ENCODE measurements around the gene RCAN1.
A peak's percentile ranks its signal among the peaks of the same experiment; 100 is the strongest.

Gene RCAN1

GRCh38 chr21:34536820-34537219 is 78.1 kb downstream of the RCAN1 start:
- Histone ChIP-seq H3K4me2 (ENCODE audit: low read length) (peak overlapping the region; percentile 28), H3K18ac (ENCODE audit: low read length) (no peak overlapping the region), H3K36me3 (ENCODE audit: control insufficient read depth in 1 of 2, insufficient read depth in 2 of 2, low read length in 2 of 2) (no peaks in the 10 kb centered on the region), H3K23ac (ENCODE audit: low read length) (no peak overlapping the region), H3K27ac (ENCODE audit: low read depth, low read length) (peak overlapping the region; percentile 82), H3K4ac (ENCODE audit: low read depth, low read length) (no peak overlapping the region), H2AFZ (ENCODE audit: insufficient read depth, low read length, poor library complexity) (no peak overlapping the region), H4K12ac (ENCODE audit: low read depth, low read length) (no peak overlapping the region), H3K4me3 (ENCODE audit: low read depth, low read length) (no peak overlapping the region), H3K4me1 (ENCODE audit: control insufficient read depth in 1 of 2, insufficient read depth in 2 of 2, low read length in 2 of 2) (peaks cover 4 to 16% of the 10 kb centered on the region in 2 experiments), H2AK5ac (ENCODE audit: low read length) (no peak overlapping the region), H4K91ac (ENCODE audit: low read depth, low read length) (no peak overlapping the region), H3K79me2 (ENCODE audit: control insufficient read depth, insufficient read depth, low read length, poor library complexity) (no peaks in the 10 kb centered on the region), H2BK120ac (ENCODE audit: insufficient read depth, low read length, poor library complexity) (peak overlapping the region; percentile 39), H2BK12ac (ENCODE audit: low read length) (no peak overlapping the region), H4K8ac (ENCODE audit: low read depth, low read length) (no peak overlapping the region), H3K9ac (ENCODE audit: low read length) (no peak overlapping the region), H3K14ac (ENCODE audit: low read length) (no peak overlapping the region), H3K27me3 (ENCODE audit: insufficient read depth, low read length) (no peaks in the 10 kb centered on the region), H2BK5ac (ENCODE audit: low read depth, low read length, poor library complexity) (peak overlapping the region; percentile 23), H3K9me3 (ENCODE audit: insufficient read depth, low read depth, low read length) (peaks cover 2% of the 10 kb centered on the region), H3K79me1 (ENCODE audit: low read length) (peaks cover 21% of the 10 kb centered on the region)
- DNase-seq, result peak; percentile 48 to 86
- WGBS (ENCODE audit: extremely low coverage, insufficient coverage, insufficient read length), result no CpG with 5 or more reads among the region's 2 CpGs

GRCh38 chr21:34536311-34536710 is 78.6 kb downstream of the RCAN1 start:
- Histone ChIP-seq H2AFZ (ENCODE audit: insufficient read depth, low read length, poor library complexity) (no peak overlapping the region), H3K23ac (ENCODE audit: low read length) (no peak overlapping the region), H3K4me1 (ENCODE audit: control insufficient read depth in 1 of 2, insufficient read depth in 2 of 2, low read length in 2 of 2) (peaks cover 4 to 16% of the 10 kb centered on the region in 2 experiments), H2BK5ac (ENCODE audit: low read depth, low read length, poor library complexity) (peak overlapping the region; percentile 23), H3K36me3 (ENCODE audit: control insufficient read depth in 1 of 2, insufficient read depth in 2 of 2, low read length in 2 of 2) (no peaks in the 10 kb centered on the region), H3K14ac (ENCODE audit: low read length) (peak overlapping the region; percentile 2), H4K12ac (ENCODE audit: low read depth, low read length) (no peak overlapping the region), H3K79me2 (ENCODE audit: control insufficient read depth, insufficient read depth, low read length, poor library complexity) (no peaks in the 10 kb centered on the region), H3K4ac (ENCODE audit: low read depth, low read length) (no peak overlapping the region), H3K27ac (ENCODE audit: low read depth, low read length) (peak overlapping the region; percentile 82), H3K18ac (ENCODE audit: low read length) (peak overlapping the region; percentile 48), H2BK120ac (ENCODE audit: insufficient read depth, low read length, poor library complexity) (peak overlapping the region; percentile 12), H3K27me3 (ENCODE audit: insufficient read depth, low read length) (no peaks in the 10 kb centered on the region), H2BK12ac (ENCODE audit: low read length) (peak overlapping the region; percentile 5), H4K91ac (ENCODE audit: low read depth, low read length) (peak overlapping the region; percentile 17), H3K4me2 (ENCODE audit: low read length) (peak overlapping the region; percentile 28), H4K8ac (ENCODE audit: low read depth, low read length) (no peak overlapping the region), H3K9me3 (ENCODE audit: insufficient read depth, low read depth, low read length) (peaks cover 2% of the 10 kb centered on the region), H3K9ac (ENCODE audit: low read length) (no peak overlapping the region), H3K79me1 (ENCODE audit: low read length) (peaks cover 21% of the 10 kb centered on the region), H2AK5ac (ENCODE audit: low read length) (no peak overlapping the region), H3K4me3 (ENCODE audit: low read depth, low read length) (no peak overlapping the region)
- no CpG with 5 or more reads among the region's 8 CpGs for WGBS (ENCODE audit: extremely low coverage, insufficient coverage, insufficient read length)
- peak; percentile 36 to 62 for DNase-seq

GRCh38 chr21:34535886-34536285 is 79.0 kb downstream of the RCAN1 start:
- H4K8ac ChIP-seq (ENCODE audit: low read depth, low read length), result no peak overlapping the region
- H3K27me3 ChIP-seq (ENCODE audit: insufficient read depth, low read length), result no peaks in the 10 kb centered on the region
- no peak overlapping the region for H2AFZ ChIP-seq (ENCODE audit: insufficient read depth, low read length, poor library complexity)
- no peak overlapping the region for H3K4ac ChIP-seq (ENCODE audit: low read depth, low read length)
- H4K12ac ChIP-seq (ENCODE audit: low read depth, low read length), result no peak overlapping the region
- H3K9ac ChIP-seq (ENCODE audit: low read length), result no peak overlapping the region
- no peak overlapping the region for H2AK5ac ChIP-seq (ENCODE audit: low read length)
- peaks cover 2% of the 10 kb centered on the region for H3K9me3 ChIP-seq (ENCODE audit: insufficient read depth, low read depth, low read length)
- no peak overlapping the region for H3K18ac ChIP-seq (ENCODE audit: low read length)
- H3K79me1 ChIP-seq (ENCODE audit: low read length), result peaks cover 21% of the 10 kb centered on the region
- peaks cover 4 to 16% of the 10 kb centered on the region in 2 experiments for H3K4me1 ChIP-seq (ENCODE audit: control insufficient read depth in 1 of 2, insufficient read depth in 2 of 2, low read length in 2 of 2)
- H3K4me2 ChIP-seq (ENCODE audit: low read length), result peak overlapping the region; percentile 28
- no peak overlapping the region for H2BK120ac ChIP-seq (ENCODE audit: insufficient read depth, low read length, poor library complexity)
- no peak overlapping the region for H2BK12ac ChIP-seq (ENCODE audit: low read length)
- peak overlapping the region; percentile 82 for H3K27ac ChIP-seq (ENCODE audit: low read depth, low read length)
- no peaks in the 10 kb centered on the region for H3K36me3 ChIP-seq (ENCODE audit: control insufficient read depth in 1 of 2, insufficient read depth in 2 of 2, low read length in 2 of 2)
- no peaks in the 10 kb centered on the region for H3K79me2 ChIP-seq (ENCODE audit: control insufficient read depth, insufficient read depth, low read length, poor library complexity)
- peak in 1 of 2 donors; percentile 71 for DNase-seq
- H3K4me3 ChIP-seq (ENCODE audit: low read depth, low read length), result no peak overlapping the region
- no peak overlapping the region for H3K23ac ChIP-seq (ENCODE audit: low read length)
- WGBS (ENCODE audit: extremely low coverage, insufficient coverage, insufficient read length), result no CpG with 5 or more reads among the region's 3 CpGs
- no peak overlapping the region for H4K91ac ChIP-seq (ENCODE audit: low read depth, low read length)
- H3K14ac ChIP-seq (ENCODE audit: low read length), result no peak overlapping the region
- peak overlapping the region; percentile 23 for H2BK5ac ChIP-seq (ENCODE audit: low read depth, low read length, poor library complexity)

- Histone ChIP-seq H3K9ac (ENCODE audit: low read length) (no peak overlapping the region), H2BK5ac (ENCODE audit: low read depth, low read length, poor library complexity) (no peak overlapping the region), H2AFZ (ENCODE audit: insufficient read depth, low read length, poor library complexity) (no peak overlapping the region), H3K4me2 (ENCODE audit: low read length) (no peak overlapping the region), H3K18ac (ENCODE audit: low read length) (no peak overlapping the region), H4K12ac (ENCODE audit: low read depth, low read length) (no peak overlapping the region), H4K91ac (ENCODE audit: low read depth, low read length) (peak overlapping the region; percentile 1), H2BK120ac (ENCODE audit: insufficient read depth, low read length, poor library complexity) (no peak overlapping the region), H3K27me3 (ENCODE audit: insufficient read depth, low read length) (no peaks in the 10 kb centered on the region), H3K23ac (ENCODE audit: low read length) (no peak overlapping the region), H3K4me1 (ENCODE audit: control insufficient read depth in 1 of 2, insufficient read depth in 2 of 2, low read length in 2 of 2) (peaks cover 4 to 14% of the 10 kb centered on the region in 2 experiments), H3K36me3 (ENCODE audit: control insufficient read depth in 1 of 2, insufficient read depth in 2 of 2, low read length in 2 of 2) (no peaks in the 10 kb centered on the region), H2BK12ac (ENCODE audit: low read length) (no peak overlapping the region), H3K4ac (ENCODE audit: low read depth, low read length) (no peak overlapping the region), H3K14ac (ENCODE audit: low read length) (peak overlapping the region; percentile 12), H3K4me3 (ENCODE audit: low read depth, low read length) (no peak overlapping the region), H4K8ac (ENCODE audit: low read depth, low read length) (no peak overlapping the region), H3K27ac (ENCODE audit: low read depth, low read length) (no peak overlapping the region), H3K79me2 (ENCODE audit: control insufficient read depth, insufficient read depth, low read length, poor library complexity) (no peaks in the 10 kb centered on the region), H3K79me1 (ENCODE audit: low read length) (peaks cover 21% of the 10 kb centered on the region), H3K9me3 (ENCODE audit: insufficient read depth, low read depth, low read length) (peaks cover 2% of the 10 kb centered on the region), H2AK5ac (ENCODE audit: low read length) (peak overlapping the region; percentile 4)
- no CpG with 5 or more reads among the region's 4 CpGs for WGBS (ENCODE audit: extremely low coverage, insufficient coverage, insufficient read length)
- DNase-seq, result no peak
Observed at GRCh38 chr21:34534522-34534921, 80.4 kb downstream of the RCAN1 start.

Measured in trophoblast cell (in vitro differentiated cells and primary cell).